C4-2B (cell line): Measurements from ENCODE around the gene SNTA1.
"Not testable (repeated sequence)": the region's sequence is repeated elsewhere in the genome, so short reads cannot be mapped to it uniquely, and the experiment has no call there.

Experiments used
- H3K27ac ChIP-seq: fragments of 450-650 bp; 2 replicates; pipeline ENCODE4 v1.5.1; 2017
- ZFX ChIP-seq: fragments of 450-650 bp; IDR thresholded peaks from 2 replicates; pipeline ENCODE4 v1.6.1; 2017
- TF ChIP-seq, protein P1 (sequence below): fragments of 450-650 bp; conservative IDR thresholded peaks from 2 replicates; pipeline ENCODE4 v1.5.1; 2017; ENCODE audit warnings: mild to moderate bottlenecking

SNTA1 gene

DNA sequence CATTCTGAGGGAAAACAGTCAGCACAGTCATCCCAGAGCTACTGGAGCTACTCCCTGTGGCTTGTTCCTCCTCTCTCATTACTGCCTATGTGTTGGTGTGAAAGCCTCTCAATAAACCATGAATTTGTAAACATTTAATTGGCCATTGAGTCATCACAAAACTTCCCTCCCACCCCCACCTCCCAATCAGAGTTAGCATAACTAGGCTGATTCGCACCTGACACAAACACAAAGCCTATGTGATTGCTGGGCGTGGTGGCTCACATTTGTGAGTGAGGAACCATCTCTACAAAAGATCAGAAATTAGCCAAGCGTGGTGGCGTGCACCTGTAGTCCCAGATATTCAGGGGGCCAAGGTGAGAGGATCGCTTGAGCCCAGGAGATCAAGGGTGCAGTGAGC, 17.1 kb upstream of the SNTA1 start:
- TF ChIP-seq ZFX = no peak
- TF ChIP-seq, protein P1, sequence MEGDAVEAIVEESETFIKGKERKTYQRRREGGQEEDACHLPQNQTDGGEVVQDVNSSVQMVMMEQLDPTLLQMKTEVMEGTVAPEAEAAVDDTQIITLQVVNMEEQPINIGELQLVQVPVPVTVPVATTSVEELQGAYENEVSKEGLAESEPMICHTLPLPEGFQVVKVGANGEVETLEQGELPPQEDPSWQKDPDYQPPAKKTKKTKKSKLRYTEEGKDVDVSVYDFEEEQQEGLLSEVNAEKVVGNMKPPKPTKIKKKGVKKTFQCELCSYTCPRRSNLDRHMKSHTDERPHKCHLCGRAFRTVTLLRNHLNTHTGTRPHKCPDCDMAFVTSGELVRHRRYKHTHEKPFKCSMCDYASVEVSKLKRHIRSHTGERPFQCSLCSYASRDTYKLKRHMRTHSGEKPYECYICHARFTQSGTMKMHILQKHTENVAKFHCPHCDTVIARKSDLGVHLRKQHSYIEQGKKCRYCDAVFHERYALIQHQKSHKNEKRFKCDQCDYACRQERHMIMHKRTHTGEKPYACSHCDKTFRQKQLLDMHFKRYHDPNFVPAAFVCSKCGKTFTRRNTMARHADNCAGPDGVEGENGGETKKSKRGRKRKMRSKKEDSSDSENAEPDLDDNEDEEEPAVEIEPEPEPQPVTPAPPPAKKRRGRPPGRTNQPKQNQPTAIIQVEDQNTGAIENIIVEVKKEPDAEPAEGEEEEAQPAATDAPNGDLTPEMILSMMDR = no peak
- H3K27ac ChIP-seq = no peak overlapping the region

DNA sequence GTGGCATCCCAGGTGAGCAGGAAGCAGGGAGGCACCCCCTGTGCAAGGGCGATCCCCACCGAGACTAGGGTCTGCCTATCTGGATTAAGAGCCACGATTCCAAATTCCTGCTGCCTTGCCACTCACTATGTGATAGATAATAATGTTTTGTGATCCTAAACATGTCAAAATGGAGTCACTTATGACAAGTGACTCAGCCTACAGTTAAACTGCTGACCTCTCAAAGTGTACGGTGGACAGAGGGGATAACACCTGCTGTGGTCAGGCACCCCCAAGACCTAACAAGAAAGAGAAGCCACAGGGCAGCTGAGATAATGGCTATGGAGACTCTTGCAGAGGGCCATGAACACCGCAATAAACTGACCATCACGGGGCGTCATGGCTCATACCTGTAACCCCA, 16.0 kb upstream of the SNTA1 start:
- TF ChIP-seq, protein P1 = no peak
- no peak for TF ChIP-seq ZFX
- no peak overlapping the region for H3K27ac ChIP-seq

DNA sequence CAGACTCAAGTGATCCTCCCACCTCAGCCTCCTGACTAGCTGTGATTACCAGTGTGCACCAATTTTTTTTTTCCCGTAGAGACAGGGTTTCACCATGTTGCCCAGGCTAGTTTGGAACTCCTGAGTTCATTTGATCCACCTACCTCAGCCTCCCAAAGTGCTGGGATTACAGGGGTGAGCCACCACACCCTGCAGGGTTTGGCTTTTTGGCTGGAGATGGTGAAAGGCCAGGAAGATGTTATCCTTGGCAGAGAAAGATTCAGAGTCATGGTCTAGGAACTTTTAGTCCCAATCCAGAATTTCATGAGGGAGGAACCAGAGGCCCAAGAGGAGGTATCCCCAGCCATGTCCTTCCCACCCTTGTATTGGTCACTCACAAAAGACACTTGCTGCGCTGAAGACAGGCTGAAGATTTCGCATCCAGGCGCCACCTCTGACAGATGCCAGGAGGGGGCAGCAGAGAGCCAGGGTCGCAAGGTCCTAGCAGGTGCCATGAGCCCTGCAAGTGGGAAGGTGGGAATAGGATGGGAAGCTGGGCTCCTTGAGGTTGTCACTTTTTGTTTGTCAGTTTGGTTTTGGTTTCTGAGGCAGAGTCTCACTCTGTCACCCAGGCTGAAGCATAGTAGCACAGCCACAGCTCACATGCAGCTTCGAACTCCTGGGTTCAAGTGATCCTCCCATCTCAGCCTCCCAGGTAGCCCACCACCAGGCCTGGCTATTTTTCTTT, 13.5 kb upstream of the SNTA1 start:
- TF ChIP-seq, protein P1 = peak; percentile 93
- H3K27ac ChIP-seq = not testable (repeated sequence)

DNA sequence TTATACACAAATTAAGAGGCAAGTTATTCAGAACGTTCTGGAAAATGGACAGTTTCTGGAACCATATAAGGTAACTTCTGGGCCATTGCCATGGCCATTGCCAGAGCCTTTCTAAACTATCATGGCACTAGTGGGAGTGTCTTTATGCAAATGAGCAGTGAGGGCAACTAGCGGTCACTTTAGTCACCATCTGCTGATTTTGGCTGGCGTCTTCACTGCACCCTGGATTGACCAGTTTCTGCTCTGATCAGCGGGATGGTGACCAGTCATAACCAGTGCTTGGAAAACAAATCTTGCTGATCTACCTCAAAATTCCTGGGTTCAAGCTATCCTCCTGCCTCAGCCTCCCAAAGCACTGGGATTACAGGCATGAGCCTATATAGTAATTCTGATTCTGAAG, 7.3 kb upstream of the SNTA1 start:
- peak overlapping the region; percentile 8 for H3K27ac ChIP-seq
- TF ChIP-seq ZFX = no peak
- TF ChIP-seq, protein P1 = no peak

DNA sequence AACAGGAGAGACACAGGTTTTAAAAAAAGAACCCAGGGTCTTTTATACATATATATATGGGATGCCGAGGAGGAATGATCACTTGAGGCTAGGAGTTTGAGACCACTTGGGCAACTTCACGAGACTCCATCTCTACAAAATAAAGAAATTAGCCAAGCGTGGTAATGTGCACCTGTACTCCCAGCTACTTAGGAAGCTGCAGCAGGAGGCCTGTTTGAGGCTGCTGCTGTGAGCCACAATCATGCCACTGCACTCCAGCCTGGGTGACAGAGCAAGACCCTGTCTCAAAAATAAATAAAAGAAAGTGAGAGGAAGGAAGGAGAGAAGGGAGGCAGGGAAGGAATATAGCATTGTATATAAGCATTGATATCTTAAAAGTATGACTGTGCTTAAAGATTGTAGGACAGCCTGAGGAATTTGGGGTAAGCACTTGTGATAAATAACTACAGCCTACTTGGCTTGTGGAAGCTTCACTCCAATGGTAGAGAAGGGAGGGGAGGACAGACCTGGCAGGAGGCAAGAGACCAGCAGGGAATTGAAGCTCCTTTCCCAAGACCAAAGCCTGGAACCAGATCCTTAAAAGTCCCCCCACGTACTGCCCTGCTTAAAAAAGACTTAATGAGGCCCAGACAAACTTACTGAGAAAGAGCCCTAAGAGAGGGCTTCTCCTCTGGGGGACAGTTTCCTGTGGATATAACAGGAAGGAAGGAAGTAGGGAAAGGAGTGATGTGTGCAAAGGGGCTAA, 2.5 kb upstream of the SNTA1 start:
- no peak for TF ChIP-seq ZFX
- H3K27ac ChIP-seq = no peak overlapping the region

DNA sequence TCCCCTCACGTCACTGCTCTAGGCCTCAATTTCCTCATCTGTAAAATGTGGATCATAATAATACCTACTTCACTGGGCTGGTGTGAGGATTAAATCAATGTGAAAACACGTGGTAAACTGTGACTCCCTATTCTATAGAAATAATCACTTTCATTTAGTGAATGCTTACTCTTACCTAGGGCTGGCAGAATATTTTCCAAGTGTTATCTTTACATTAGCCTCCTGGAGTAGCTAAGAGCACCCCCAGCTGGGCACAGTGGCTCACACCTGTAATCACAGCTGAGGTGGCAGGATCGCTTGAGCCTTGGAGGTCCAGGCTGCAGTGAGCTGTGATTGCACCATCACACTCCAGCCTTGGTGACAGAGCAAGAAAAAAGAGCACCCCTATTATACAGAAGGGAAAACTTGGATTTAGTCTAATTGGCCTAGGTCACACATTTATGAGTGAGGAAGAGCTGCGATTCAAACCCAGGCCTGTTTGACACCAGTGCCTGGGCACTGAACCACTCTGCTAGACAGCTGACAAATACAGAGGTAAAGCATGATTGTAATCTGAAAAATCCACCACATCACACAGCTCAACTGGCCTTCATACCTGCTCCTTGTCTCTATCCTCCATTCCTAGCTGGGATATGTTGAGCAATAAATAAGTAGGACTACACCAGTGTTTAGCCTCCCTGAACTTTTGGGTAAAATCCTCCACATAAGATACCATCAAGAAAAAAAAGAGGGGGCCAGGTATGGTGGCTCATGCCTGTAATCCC, 1.4 kb upstream of the SNTA1 start:
- TF ChIP-seq, protein P1 = no peak; the same call in 1 of the 2 replicates
- no peak for TF ChIP-seq ZFX
- H3K27ac ChIP-seq = no peak overlapping the region

DNA sequence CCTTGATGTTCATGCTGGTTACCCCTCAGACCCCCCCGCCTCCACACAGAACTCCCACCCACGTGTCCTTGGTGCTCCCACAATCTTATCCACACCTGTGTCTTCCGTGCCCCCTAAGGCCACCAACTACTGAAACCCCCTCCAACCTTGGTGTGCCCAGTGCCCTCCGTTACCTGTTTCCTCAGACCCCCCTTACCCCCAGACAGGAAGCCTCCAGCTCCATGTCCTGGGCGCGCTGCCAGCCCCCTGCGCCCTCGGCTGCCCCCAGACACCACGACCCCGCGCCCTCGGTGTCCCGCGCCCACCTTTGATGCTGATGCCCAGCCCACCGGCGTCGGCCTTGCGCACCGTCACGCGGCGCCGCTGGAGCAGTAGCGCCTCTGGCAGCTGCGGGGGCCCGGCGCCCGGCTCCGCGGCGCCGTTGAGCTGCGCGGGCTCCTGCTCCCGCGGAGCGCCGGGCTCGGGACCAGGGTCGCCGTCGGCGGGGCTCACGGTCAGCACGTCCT, 504 bp downstream of the SNTA1 start:
- TF ChIP-seq, protein P1 = no peak
- no peak; the same call in 1 of the 2 replicates for TF ChIP-seq ZFX
- peak overlapping the region; percentile 57 for H3K27ac ChIP-seq
